Left ventricle myocardium superior (tissue), 1 donor: ENCODE measurements around the gene CERK. TPM values are rescaled to one million over a fixed set of nuclear protein-coding genes. Genes with fewer than 3 reads are reported as not detected.
"Not testable (repeated sequence)": the region's sequence is repeated elsewhere in the genome, so short reads cannot be mapped to it uniquely, and the experiment has no call there.

Source experiments
- ATAC-seq: fragments of 200-7000 bp; cut with Tn5 transposase; one replicate; pipeline ENCODE4 v1.9.1; 2020; ENCODE audit warnings: mild to moderate bottlenecking, moderate library complexity
- DNase-seq: peaks from one replicate; pipeline ENCODE4 v3.0.0-alpha.2; 2020
- intact Hi-C: fragments of 100-400 bp; cut with micrococcal nuclease; formaldehyde crosslinking; loops from one replicate; pipeline ENCODE4 v1.11.0; 2022
- total RNA-seq: library from RNA; stranded (reverse); fragmentation: NEBNext Ultra II Directional; extraction: Animal tissue kit (Norgen Biotek cat#: 25700); gene quantifications from one replicate; pipeline ENCODE4 v1.2.1, GENCODE V29; 2021
- donor health status: DM: no; HTN: yes; CAD: no; lungs with severe emphysema.

Gene CERK
- total RNA-seq, 1 donor from 2014 or later, result 87.5 TPM

DNA sequence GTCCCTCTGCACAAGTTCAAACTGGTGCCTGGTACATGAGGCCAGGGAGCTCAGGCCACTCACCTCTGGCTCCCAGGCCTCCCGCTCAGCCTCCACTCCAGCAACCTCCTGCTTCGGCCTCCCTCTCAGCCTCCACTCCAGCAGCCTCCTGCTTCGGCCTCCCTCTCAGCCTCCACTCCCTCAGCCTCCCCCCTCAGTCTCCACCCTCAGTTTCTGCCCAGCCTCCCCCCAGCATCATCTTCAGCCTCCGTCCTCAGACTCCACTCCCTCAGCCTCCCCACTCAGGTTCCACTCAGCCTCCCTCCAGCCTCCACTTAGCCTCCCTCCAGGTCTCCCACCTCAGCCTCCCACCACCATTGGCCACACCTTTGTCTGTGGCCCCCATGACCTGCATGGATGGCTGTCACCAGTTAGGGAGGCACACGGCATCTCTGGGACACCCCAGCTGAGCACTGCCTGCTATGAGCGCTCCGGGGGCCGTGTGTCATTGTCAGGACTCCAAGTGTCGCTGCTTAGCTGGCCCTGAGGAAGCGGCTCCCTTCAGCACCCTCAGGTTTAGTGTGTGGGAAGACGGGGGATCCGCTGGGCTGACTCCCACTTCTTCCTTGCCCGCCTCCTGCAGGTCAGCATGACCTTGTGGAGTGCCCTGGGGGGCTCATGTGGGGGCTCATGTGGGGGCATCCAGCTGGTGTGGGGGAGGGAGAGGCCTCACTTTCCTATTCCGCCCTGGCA, 78.8 kb downstream of the CERK start:
- intact Hi-C loops, result no loop called here
- DNase-seq (no peak), ATAC-seq (no peak)

DNA sequence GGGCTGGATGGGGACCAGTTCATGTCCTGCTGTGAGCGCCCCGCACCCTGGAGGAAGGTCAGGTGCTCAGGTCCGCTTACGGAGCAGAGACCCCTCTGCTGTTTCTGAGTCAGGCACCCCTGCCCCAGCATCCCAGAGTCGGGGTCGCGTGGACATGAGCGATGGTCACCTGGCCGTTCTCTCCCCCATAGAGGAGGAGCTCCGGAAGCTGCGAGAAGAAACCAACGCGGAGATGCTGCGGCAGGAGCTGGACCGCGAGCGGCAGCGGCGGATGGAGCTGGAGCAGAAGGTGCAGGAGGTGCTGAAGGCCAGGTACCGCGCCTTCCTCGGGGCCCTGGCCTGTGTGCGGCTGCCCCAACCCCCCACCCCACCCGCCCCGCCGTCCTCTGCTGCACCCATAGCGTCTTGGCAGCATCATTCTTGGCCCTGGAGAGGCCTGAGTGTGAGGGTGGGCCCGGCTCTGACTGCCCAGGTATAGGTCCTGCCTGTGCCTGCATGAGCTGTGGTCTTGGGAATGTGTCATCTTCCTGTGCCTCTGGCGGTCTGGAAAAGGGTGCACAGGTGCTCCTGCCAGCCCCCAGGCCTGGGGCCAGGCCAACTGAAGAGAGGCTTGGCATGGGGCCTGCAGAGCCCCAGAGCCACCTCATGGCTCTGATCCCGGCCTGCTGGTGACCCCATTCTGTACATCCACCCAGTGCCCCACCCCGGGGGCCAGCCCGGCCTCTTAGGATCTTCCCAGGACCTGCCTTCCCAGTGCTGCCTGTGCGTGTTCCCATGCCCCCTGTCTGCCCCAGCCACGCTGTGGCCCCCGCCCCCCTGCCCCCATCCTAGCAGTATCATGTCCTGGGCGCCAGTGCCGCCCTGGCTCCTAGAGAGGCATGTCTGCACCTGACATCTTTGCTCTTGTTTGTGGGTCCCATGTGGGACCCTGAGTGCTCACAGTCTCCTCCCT, 79.8 kb downstream of the CERK start:
- intact Hi-C loops, result no loop called here
- ATAC-seq (no peak), DNase-seq (no peak)

DNA sequence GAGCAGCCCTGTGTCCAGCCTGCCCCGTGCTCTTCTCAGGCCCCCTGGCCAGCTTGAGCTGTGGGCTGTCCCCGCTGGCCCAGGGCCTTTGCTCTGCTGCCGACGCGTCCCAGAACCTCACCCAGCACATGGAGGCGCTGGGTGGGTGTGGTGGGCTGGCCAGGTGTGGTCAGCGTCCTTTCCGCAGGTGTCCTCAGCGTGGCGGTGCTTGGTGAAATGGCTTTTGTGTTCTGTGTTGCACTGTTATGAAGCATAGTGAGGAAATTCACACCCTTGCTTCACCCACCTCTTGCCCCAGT, 80.4 kb downstream of the CERK start:
- ATAC-seq (no peak), DNase-seq (no peak)
- intact Hi-C loops, result no loop called here

DNA sequence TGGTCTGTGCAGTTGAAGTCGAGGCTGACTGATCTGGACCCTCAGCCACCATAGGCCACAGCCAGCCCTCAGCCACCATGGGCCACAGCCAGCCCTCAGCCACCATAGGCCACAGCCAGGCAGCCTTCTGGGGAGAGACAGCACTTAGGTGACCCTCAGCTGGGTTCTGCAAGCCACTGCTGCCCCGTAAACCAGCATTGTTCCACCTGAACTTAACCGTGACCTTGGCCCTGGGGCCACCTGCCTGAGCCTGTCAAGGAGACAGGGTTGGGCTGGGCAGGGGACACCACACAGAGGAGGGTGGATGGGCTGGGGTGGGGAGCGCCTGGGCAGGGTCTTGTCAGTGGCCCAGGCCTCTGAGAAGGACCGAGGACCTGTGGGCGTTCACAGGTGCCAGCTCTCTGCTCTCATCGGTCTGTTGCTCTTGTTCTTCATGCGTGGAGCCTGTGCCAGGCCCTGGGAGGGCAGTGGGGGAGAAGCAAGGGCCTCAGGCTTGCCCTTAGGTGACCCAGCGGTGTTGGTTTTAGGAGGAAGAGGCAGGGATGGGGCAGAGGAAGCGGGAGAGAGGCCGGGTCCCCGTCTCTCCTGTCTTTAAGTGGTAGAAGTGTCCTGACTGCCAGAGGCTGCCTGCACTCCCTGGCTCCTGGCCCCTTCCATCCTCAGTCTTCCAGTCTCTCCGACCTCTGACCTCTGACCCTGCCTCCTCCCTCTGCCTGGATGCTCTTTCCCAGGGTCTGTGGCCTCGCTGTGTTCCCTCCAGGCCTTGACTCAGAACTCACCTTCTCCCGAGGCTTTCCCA, 81.0 kb downstream of the CERK start:
- intact Hi-C loops, result no loop called here
- DNase-seq (no peak), ATAC-seq (no peak)

DNA sequence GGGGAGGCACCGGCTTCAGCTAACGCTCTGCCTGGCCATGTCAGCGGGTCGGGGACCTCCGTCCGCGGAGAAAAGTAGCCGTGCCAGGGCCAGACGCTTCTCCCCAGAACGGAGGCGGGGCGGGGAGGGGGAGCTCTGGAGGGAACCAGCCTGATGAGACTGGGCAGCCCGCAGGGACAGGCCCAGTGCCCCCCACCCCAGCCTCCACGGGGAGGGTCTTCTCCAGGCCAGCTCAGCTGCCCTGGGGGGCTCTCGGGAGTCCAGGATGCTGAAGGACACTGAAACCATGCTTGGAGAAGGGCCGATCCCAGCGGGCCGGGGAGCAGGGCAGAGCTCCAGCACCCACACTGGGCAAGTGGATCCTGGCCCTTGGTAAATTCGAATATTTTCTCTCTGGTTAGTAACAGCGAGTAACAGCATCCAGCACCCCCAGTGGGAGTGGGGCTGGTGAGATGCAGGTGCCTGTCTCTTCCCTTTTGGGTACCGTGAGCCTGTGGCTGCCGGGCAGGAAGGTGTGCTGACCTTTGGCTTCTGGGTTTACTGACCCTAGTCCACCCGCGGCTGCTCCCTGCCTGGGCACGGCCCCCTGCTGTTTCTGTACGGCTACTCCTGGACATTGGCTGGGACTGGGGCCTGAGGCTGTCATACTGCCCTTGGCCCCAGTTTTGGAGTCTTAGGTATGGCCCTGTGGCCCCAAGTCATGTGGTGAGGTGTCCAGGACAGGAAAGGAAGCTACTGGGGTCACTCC, 82.0 kb downstream of the CERK start:
- intact Hi-C loops, result no loop called here
- DNase-seq (no peak), ATAC-seq (no peak)

DNA sequence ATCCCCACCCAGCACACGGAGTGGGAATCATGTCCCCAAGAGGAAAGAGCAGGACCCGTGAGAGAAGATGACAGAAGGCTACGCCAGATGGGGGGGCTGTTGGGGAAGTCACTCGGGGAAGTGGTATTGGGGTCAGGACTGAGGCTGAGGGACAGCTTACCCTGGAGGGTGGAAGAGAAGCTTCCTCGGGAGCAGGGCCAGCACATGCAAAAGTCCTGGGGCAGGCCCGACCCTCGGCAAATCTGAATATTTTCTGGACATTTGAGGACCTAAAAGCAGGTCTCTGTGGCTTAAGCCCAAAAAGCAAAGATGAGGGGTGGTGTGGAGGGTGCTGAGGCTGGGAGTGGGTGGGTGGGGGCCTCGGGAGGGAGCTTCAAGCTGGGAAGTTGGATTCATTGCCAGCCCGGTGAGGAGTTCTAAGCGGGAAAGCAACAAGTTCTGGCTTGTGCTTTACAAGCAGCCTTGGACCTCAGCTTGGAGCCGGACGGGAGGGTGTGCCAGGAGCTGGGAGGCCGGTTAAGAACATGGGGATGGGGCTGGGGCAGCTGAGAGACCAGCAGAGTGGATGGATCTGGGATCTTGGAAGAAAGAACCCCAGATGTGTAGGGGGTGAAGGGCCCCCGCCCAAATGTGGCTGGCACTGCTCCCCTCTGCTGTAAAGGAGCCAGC, 83.0 kb downstream of the CERK start:
- intact Hi-C loops, result no loop called here
- DNase-seq, result no peak

DNA sequence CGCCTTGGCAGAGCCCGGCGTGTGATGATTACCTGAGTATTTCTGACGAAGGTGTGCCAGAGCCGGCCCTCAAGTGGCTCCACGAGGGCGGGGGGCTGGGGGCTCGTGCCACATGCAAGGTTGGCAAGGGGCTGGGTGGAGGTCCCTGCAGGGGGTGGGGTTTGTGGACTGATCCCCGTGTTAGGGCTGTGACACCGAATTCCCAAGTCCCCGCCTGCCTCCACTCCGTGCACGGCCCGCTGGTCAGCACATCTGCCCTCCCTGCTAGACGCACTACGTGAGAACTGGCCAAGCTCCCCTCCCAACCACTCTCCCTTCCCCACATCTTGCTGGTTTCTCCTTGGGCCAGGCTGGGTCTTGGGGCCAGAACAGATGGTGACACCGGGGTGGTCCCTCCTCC, 83.6 kb downstream of the CERK start:
- ATAC-seq (no peak), DNase-seq (no peak)
- intact Hi-C loops, result no loop called here

More for the DNA sequence above, 83.0 kb downstream of the CERK start:
- no peak for ATAC-seq

DNA sequence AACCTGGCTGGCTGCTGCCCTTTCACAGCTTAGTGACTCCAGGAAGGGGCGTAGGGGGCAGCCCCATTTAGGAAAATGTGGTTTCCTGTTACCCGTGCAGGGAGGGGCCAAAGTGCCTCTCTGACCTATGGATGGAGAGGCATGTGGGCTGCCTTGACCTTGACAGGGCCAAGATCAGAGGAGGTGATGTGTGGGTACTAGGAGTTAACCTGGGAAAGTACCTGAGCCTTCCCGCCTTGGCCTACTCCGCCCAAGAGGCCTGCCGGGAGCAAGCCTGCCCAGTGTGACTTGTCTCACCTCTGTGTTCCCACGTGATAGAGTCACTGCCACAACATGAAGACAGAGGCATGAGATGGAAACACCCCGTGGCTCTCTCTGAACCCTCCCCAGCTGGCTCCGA, 84.5 kb downstream of the CERK start:
- ATAC-seq, result no peak
- DNase-seq, result no peak
- intact Hi-C loops, result no loop called here

DNA sequence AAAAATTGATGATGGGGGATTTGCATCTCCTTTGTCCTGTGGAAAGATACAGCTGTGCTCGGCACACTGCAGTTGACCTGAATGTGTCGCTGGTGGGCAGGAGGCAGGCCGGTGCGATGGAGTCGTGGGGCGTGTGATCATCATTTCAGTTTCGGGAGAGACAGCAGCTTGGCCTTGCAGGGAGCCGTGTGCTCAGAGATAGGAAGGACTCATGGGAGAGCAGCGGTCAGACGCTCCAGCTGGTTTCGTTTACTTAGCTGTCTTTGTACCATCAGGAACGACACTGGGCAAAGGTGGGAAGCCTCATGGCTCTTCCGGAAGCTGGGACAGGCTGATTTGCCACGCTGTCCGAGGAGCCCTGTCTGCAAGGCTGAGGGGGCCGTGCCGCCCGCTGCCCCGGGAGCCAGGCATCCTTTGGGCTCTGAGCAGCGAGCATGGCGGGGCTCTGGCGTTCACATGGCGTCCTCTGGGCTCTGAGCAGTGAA, 85.2 kb downstream of the CERK start:
- DNase-seq (peak; percentile 51), ATAC-seq (peak; percentile 22)
- intact Hi-C loops, result no loop called here

DNA sequence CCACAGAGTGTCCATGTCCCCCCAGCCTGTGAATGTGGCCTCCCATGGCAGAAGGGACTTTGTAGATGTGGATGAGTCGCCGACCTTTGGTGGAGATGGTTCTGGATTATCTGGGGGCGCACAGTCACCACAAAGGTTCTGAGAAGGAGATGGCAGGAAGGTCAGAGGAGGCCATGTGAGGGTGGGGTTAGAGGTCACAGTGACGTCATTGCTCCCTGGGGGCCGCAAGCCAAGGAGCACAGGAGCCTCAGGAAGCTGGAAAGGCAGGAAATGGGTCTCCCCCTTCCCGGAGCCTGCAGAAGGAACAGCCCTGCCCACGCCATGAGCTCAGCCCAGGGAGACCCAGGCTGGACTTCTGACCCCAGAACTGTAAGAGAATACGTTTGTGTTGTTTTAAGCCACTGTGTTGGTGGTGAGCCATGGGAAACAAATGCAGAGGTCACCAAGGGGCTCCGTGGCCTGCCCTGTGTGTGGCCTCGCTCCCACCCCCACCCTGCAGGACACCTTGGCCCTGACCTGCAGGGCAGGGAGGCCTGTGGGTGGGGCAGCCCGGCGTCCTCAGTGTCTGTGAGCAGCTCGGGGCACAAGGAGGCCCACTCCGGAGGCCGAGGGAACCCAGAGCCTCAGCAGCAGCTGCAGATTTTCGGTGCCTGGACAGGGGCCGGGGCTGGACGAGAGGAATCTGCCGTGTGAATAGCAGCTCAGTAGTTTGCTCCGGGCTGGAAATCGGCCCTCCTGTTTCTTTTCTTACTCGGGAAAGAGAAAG, 85.8 kb downstream of the CERK start:
- DNase-seq, result peak; percentile 67
- intact Hi-C loops, result no loop called here
- ATAC-seq, result peak; percentile 15

DNA sequence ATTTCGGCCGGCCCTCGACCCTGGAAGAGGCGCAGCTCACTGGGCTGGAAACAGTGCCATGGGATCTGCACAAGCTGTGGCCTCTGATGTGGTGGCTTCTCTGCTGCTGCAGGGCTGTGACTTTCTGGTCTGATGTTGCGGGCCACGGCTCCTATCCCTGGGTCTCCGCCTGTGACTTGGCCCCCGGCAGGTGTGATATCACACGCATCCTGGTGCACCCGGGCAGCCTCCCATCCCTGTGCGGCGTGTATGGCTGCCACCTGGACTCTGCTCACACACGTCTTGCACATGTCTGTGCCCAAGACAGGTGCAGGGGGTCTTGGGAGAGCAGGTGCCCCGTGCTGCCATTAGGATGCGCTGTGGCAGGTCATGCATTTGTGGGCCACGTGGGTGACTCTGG, 86.7 kb downstream of the CERK start:
- intact Hi-C loops, result no loop called here
- no peak for DNase-seq
- no peak for ATAC-seq

DNA sequence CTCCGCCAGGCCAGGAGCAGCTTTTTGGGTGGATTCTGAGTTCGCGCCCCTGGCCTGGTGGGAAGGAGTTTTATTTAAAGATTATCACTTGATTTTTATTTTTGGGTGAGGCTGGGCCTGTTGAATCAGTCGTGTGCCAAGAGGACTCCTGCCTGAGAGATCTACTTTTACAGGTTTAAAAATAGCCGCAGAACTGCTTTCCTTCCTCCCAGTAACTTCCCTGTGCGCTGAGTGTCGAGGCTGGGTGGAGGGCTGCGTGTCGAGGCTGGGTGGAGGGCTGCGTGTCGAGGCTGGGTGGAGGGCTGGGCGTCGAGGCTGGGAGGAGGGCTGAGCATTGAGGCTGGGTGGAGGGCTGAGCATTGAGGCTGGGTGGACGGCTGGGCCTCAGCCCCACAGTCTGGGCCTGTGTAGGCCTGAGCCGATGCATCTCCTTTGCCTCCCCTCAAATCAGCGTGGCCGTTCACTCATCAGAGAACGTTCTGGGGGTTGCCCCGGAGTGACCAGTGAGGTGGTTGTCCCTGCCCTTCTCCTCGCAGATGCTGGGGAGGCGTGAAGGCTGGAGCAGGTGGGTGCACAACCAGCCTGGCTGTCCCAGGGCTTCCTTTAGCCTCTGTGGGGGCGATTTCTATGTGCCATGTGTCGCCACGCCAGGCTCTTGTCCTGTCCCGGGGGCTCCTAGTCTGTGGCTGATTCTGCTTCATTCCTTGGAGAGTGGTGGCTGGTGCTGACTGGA, 87.8 kb downstream of the CERK start:
- intact Hi-C loops, result no loop called here
- DNase-seq (no peak), ATAC-seq (peak; percentile 62)

DNA sequence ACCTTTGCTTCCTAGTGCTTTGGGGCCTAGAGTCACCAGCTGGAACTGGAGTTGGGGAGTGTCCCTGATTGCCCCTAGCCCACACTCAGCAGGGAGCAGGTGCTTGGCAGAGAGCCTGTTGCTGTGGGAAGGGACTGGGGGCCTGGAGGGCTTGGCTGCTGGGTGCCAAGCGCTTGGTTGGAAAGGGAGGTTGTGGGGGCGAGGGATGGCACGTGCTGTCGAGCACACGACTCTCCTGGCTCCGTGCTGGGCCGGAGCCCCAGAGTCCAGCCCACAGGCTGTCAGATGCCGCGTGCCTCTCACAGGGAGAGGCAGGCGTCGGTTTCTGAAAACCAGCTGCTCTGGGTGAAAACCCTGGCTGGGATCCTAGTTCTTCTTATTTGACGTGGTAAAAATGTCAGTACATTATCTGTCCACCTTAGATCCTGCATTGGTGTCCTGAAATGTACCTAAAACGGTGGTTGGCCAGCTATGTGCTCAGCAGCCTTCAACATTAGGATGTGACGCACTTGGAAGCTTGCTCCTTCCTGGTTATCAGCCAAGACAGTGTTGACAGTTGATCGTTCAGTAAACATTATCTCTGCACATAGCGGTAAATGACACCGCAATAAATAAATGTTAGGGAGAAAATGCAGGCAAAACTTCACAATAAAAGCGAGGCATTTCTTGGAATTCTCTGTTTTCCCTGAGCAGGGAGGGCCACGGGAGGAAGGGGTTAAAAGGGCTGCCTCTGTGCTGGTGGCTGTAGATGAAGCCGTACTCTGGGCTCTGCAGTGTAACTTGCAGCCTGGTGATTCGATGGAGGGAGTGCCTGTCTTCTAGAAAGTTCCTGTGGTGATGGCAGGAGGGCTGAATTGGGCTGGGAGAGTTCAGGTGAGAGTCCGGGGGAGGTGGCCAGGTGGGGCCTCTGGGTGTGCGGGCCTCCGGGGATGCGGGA, 88.6 kb downstream of the CERK start:
- peak; percentile 76 for DNase-seq
- intact Hi-C loops, result no loop called here
- peak; percentile 72 for ATAC-seq

DNA sequence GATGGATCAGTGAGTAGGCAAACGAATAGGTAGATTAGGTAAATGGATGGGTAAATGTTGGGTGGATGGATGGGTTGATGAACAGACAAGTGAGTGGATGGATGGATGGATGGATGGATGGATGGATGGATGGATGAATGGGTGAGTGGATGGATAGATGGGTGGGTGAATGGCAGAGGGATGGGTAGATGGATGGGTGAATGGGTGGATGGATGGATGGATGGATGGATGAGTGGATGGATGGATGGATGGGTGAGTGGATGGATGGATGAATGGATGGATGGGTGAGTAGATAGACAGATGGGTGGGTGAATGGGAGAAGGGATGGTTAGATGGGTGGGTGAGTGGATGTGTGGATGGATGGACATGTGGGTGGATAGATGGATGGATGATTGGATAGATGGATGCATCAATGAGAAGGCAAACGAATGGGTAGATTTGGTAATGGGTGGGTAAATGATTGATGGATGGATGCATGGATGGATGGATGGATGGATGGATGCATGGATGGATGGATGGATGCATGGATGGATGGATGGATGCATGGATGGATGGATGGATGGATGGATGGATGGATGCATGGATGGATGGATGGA, 89.7 kb downstream of the CERK start:
- ATAC-seq, DNase-seq, intact Hi-C loops: not testable (repeated sequence)

DNA sequence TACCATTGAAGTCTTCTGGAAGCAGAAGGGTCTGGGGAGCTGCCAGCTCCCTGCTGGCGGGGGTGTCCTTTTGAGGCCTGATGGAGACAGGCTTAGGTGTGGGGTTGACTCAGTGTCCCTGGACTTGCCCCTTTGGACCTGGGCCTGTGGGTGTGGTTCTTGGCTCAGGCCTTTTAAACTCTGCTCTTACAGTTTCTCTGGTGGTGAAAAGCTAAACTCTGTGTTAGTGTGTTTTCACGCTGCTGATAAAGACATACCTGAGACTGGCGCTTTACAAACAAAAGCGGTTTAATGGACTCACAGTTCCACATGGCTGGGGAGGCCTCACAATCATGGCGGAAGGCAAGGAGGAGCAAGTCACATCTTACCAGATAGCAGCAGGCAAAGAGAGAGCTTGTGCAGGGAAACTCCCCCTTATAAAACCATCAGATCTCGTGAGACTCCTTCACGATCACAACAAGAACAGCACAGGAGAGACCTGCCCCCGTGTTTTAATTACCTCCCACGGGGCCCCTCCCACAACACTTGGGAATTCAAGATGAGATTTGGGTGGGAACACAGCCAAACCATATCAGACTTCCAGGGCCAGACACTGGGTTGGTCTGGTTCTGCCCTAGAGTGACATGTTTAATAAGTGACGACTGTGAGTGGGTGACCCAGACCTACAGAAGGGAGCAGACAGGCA, 91.4 kb downstream of the CERK start:
- DNase-seq (no peak), ATAC-seq (no peak)
- intact Hi-C loops, result no loop called here
